ENCODE data around the gene WDR55.
"Not testable (repeated sequence)": the region's sequence is repeated elsewhere in the genome, so short reads cannot be mapped to it uniquely, and the experiment has no call there.

The WDR55 gene

GRCh38 chr5:140664359-140665119, at the start of gene WDR55:
Gene WDR55 (plus strand): TSS chr5:140664904. CDS start chr5:140664913, 9 bp downstream.
- peak; percentile 97 for DNase-seq

- DNase-seq = no peak
Measured at GRCh38 chr5:140622301-140622700, 42.4 kb upstream of the WDR55 start.

GRCh38 chr5:140623061-140623460, 41.6 kb upstream of the WDR55 start:
- DNase-seq = not testable (repeated sequence)

- DNase-seq = not testable (repeated sequence)
Measured at GRCh38 chr5:140624886-140625285, 39.8 kb upstream of the WDR55 start.

DNA sequence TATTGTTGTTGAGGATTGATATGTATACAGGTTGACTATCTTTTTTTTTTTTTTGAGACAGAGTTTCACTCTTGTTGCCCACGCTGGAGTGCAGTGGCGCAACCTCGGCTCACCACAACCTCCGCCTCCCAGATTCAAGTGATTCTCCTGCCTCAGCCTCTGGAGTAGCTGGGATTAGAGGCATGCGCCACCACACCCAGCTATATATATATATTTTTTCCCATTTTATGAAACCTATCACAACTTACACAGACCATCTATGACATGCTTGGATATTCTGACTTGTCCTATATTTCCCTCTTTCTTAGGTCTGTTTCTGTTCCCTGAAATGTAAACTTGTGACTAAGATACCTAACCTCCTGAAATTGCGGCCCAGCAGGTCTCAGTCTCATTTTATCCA, 36.7 kb upstream of the WDR55 start:
- no peak for DNase-seq

DNA sequence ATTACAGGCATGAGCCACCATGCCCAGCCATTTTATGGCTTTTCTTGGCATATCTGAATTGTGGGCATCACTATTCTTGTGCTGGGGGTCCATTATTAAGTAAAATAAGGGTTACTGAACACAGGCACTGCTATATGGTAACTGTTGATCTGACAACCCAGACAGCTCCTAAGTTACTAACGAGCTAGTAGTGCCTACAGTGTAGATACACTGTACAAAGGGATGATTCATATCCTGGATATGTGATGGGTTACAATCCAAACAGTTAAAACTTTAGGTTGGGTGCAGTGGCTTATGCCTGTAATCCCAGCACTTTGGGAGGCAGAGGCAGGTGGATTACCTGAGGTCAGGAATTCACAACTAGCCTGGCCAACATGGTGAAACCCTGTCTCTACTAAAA, 36.0 kb upstream of the WDR55 start:
- DNase-seq = no peak

DNA sequence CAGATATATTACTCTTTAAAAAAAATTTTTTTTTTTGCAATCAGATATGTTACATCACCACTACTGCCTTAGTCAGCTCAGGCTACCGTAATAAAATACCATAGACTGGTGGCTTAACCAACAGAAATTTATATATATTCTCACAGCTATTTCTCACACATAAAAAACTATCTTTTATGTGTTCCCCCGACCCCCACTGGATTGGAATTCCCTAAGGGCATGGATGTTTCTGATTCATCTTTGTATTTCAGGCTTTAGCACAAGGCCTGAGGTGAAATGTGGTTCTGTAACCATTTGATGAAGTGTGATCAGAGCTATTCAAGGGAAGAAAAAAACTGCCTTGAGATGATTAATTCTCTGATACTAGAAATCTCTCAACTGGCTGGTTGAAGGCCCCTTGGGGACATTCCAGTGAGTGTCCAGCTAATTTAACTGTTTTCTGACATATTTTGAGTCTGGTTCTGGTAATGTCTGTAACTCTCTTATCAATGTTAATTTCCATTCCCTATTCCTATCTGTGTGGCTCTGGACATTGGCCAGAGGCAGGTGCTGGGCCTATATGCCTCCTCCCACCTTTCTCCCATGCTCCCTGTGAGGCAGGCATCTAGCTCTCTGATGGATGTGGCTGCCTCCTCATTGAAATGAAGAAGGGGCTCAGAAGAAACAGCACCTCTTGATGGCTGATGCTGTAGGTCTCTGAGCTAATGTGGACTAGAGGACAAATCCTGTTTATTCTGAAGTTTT, 34.2 kb upstream of the WDR55 start:
- no peak for DNase-seq

GRCh38 chr5:140631036-140631417, 33.7 kb upstream of the WDR55 start:
- no peak for DNase-seq

DNA sequence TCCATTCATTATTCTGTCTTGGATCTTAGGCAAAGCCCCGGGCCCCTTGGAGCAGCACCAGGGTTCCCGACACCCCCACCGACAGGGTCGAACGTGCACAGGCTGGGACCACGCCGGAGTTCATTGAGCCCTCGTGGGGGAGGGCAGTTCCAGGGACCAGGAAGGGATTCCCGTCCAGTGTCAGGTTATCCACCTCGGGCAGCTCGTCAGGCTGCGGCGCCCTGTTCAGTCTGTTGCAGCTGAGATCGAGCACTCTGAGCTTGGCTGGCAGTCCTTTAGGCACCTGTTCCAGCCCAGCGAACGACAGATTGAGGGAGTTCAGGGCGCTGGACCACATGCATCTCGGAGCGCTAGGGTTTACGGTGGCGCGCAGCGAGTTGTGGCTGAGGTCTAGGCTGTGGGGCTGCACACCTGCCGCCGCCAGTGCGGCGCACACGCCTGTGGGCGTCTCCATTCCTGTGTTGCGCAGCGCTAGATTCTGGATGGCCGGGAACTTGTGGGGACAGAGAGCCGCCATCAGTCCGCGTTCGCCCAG, 32.8 kb upstream of the WDR55 start:
- no peak for DNase-seq

- peak; percentile 60 for DNase-seq
Measured at GRCh38 chr5:140632366-140633020, 32.2 kb upstream of the WDR55 start.

DNA sequence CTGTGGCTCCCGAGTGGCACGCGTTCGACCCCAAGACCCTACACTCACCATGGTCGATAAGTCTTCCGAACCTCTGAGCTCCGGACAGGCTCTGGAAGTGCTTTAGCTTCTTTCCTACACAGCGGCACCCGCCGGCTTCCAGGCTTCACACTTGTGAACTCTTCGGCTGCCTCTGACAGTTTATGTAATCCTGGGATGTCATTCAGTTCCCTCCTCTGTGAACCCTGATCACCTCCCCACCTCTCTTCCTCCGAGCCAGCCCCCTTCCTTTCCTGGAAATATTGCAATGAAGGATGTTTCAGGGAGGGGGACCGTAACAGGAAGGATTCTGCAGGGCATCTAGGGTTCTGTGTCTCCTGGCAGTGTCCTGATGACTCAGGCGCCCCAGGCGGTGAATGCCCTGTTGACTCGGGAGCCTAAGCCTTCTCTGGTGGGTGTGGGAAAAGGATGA, 31.7 kb upstream of the WDR55 start, which contains the start of gene CD14:
Gene CD14 (minus strand): TSS at position 155 of the 451 bp plus-strand sequence. CDS start 104 bp downstream, at position 51.
- no peak for DNase-seq

GRCh38 chr5:140633501-140633900, 31.2 kb upstream of the WDR55 start:
- no peak for DNase-seq

DNA sequence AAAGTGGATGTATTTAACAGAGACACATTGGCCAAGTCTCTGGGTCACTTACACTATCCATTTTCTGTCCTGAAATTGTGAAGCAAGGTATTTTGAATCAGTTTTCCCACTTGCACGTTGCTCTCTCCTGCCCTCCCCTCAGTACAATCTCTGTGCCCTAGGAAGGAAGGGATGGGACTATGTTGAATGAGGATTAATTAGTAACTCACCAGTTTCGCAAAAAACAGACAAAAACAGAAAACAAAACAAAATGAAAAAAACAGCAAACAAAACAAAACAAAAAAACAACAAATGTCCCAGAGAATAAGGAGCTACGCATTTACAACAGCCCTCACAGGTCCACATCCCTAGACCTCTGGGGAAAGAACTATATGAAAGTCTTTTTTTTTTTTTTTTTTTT, 30.6 kb upstream of the WDR55 start:
- no peak for DNase-seq

- no peak for DNase-seq
Measured at GRCh38 chr5:140635291-140636257, 29.1 kb upstream of the WDR55 start.

- DNase-seq = no peak
Measured at GRCh38 chr5:140637371-140638100, 27.2 kb upstream of the WDR55 start.

GRCh38 chr5:140638898-140639147, 25.9 kb upstream of the WDR55 start:
- DNase-seq = not testable (repeated sequence)

GRCh38 chr5:140639148-140639981, 25.3 kb upstream of the WDR55 start, which contains the start of gene TMCO6:
Gene TMCO6 (plus strand): TSS chr5:140639451. CDS start chr5:140639528, 77 bp downstream.
- peak; percentile 96 for DNase-seq

- DNase-seq = no peak
Measured at GRCh38 chr5:140641716-140642115, 23.0 kb upstream of the WDR55 start.

DNA sequence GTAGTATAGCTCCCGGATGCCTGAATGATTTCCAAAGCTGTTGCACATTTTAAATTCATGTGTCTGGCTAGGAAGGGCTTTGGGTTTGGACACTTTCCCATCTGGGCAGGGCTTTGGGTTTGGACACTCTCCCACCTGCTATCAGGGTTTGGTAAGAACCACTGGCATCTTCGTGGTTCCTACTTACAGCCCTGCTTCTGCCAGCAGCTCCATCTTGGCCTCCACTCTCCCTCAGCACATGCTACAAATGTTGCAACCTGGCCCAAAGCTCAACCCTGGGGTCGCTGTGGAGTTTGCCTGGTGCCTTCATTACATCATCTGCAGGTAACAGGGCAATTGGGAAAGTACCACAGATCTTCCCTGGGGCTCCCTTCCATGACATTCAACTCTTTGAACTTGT, 22.0 kb upstream of the WDR55 start:
- no peak for DNase-seq

GRCh38 chr5:140647042-140647419, 17.7 kb upstream of the WDR55 start:
- DNase-seq = no peak

GRCh38 chr5:140658870-140659269, 5.8 kb upstream of the WDR55 start:
- no peak for DNase-seq
